HG03103 (cell line): ENCODE data around the gene ATP6V1G2.

ENCODE experiments used
- ATAC-seq: cut with Tn5 transposase; IDR thresholded peaks from one replicate; pipeline ENCODE4 v1.9.1; 2021; ENCODE audit warnings: low read depth; ENCODE audit not compliant: unreplicated experiment

Gene ATP6V1G2

GRCh38 chr6:31576897-31577578 is 30.6 kb upstream of the ATP6V1G2 start:
- ATAC-seq = no peak

DNA sequence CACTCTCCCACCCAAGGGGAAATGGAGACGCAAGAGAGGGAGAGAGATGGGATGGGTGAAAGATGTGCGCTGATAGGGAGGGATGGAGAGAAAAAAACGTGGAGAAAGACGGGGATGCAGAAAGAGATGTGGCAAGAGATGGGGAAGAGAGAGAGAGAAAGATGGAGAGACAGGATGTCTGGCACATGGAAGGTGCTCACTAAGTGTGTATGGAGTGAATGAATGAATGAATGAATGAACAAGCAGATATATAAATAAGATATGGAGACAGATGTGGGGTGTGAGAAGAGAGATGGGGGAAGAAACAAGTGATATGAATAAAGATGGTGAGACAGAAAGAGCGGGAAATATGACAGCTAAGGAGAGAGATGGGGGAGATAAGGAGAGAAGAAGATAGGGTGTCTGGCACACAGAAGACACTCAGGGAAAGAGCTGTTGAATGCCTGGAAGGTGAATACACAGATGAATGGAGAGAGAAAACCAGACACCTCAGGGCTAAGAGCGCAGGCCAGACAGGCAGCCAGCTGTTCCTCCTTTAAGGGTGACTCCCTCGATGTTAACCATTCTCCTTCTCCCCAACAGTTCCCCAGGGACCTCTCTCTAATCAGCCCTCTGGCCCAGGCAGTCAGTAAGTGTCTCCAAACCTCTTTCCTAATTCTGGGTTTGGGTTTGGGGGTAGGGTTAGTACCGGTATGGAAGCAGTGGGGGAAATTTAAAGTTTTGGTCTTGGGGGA is 29.7 kb upstream of the ATP6V1G2 start:
- no peak for ATAC-seq

DNA sequence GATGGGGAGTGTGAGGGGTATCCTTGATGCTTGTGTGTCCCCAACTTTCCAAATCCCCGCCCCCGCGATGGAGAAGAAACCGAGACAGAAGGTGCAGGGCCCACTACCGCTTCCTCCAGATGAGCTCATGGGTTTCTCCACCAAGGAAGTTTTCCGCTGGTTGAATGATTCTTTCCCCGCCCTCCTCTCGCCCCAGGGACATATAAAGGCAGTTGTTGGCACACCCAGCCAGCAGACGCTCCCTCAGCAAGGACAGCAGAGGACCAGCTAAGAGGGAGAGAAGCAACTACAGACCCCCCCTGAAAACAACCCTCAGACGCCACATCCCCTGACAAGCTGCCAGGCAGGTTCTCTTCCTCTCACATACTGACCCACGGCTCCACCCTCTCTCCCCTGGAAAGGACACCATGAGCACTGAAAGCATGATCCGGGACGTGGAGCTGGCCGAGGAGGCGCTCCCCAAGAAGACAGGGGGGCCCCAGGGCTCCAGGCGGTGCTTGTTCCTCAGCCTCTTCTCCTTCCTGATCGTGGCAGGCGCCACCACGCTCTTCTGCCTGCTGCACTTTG is 29.0 kb upstream of the ATP6V1G2 start, which contains the start of gene TNF:
Gene TNF (plus strand): TSS at position 231 of the 567 bp plus-strand sequence. CDS start 177 bp downstream, at position 408.
- no peak for ATAC-seq

DNA sequence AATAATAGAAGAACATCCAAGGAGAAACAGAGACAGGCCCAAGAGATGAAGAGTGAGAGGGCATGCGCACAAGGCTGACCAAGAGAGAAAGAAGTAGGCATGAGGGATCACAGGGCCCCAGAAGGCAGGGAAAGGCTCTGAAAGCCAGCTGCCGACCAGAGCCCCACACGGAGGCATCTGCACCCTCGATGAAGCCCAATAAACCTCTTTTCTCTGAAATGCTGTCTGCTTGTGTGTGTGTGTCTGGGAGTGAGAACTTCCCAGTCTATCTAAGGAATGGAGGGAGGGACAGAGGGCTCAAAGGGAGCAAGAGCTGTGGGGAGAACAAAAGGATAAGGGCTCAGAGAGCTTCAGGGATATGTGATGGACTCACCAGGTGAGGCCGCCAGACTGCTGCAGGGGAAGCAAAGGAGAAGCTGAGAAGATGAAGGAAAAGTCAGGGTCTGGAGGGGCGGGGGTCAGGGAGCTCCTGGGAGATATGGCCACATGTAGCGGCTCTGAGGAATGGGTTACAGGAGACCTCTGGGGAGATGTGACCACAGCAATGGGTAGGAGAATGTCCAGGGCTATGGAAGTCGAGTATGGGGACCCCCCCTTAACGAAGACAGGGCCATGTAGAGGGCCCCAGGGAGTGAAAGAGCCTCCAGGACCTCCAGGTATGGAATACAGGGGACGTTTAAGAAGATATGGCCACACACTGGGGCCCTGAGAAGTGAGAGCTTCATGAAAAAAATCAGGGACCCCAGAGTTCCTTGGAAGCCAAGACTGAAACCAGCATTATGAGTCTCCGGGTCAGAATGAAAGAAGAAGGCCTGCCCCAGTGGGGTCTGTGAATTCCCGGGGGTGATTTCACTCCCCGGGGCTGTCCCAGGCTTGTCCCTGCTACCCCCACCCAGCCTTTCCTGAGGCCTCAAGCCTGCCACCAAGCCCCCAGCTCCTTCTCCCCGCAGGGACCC is 28.0 kb upstream of the ATP6V1G2 start:
- ATAC-seq = no peak

DNA sequence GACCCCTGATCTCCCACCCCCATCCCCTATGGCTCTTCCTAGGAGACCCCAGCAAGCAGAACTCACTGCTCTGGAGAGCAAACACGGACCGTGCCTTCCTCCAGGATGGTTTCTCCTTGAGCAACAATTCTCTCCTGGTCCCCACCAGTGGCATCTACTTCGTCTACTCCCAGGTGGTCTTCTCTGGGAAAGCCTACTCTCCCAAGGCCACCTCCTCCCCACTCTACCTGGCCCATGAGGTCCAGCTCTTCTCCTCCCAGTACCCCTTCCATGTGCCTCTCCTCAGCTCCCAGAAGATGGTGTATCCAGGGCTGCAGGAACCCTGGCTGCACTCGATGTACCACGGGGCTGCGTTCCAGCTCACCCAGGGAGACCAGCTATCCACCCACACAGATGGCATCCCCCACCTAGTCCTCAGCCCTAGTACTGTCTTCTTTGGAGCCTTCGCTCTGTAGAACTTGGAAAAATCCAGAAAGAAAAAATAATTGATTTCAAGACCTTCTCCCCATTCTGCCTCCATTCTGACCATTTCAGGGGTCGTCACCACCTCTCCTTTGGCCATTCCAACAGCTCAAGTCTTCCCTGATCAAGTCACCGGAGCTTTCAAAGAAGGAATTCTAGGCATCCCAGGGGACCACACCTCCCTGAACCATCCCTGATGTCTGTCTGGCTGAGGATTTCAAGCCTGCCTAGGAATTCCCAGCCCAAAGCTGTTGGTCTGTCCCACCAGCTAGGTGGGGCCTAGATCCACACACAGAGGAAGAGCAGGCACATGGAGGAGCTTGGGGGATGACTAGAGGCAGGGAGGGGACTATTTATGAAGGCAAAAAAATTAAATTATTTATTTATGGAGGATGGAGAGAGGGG is 27.1 kb upstream of the ATP6V1G2 start:
- ATAC-seq = no peak

GRCh38 chr6:31572041-31572911 is 25.9 kb upstream of the ATP6V1G2 start, which contains the start of gene LTA:
Gene LTA, plus strand, starts transcription at chr6:31572289. Its CDS starts 454 bp downstream, at chr6:31572743.
- no peak for ATAC-seq

GRCh38 chr6:31569861-31570536 is 23.6 kb upstream of the ATP6V1G2 start:
- ATAC-seq = no peak

DNA sequence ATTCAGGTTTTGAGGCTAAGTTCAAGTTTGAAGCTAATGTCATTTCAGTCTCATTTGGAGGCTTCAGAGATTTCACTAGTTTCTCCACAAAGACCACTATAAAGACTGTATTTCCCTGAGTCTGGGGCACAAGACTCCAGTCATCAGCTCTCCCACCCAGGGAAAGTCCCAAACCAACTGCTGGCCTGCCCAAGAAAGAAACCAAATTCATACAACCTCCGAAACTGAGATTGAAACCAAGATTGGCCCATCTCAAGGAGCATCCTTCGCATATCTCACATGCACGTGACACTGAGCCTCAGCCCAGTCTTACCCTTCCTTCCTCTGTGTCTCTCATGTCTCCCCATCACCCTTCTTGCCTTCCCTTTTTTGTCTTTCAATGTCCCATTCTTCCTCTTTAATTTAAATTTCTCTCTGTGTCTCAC is 22.1 kb upstream of the ATP6V1G2 start:
- peak; percentile 65 for ATAC-seq

DNA sequence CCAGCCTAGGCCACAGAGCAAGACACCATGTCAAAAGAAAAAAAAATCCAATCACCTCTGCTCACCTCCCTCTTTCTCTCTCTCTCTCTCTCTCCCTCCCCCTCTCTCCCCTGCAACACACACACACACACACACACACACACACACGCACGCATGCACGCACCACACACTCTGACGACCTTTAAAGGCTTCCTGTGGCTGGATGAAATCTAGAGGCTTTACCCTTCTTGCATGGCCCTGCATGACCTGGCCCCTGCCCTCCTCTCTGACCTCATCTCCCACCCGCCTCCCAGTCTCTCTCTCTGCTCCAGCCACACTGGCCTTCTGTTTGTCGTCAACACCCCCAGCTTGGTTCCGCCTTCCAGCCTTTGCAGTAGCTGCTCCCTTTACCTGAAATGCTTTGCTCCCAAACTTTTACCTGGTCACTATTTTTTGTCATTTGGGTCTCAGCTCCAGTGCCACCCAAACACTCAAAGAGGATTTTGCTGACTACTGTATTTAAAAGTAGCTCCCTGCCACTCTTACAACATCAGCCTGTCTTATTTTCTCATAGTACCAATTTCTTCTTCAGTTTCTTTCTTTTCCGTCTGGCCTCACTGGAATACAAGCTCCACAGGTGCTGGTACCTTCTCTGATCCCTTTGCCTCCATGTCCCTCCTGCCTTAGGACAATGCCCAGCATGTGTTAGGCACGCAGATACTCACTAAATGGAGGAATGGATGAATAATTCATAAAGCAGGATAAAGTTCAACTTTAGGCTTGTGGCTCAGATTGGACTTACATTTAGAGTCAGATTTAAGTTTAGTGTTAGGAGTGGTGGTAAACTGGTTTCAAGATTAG is 21.3 kb upstream of the ATP6V1G2 start:
- no peak for ATAC-seq

GRCh38 chr6:31560697-31561058 is 14.3 kb upstream of the ATP6V1G2 start:
- no peak for ATAC-seq

GRCh38 chr6:31559958-31560696 is 13.7 kb upstream of the ATP6V1G2 start:
- ATAC-seq = peak; percentile 54

DNA sequence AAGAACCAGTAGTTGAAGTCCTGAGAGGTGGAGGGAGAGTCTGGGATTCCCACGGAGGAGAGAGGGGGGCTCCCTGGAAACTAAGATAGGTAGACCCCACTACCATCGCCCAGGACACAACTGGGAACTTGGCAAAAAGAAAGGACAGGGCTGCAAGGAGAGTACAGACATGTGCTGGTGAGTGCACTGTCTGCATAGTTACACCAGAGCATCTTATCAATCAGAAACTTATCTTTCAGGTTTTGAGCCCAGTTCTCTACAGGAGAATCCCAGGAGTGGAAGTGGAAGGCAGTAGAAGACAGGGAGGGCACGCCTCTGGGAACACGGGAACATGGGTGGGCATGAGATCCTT is 13.2 kb upstream of the ATP6V1G2 start:
- ATAC-seq = no peak

GRCh38 chr6:31558631-31559500 is 12.5 kb upstream of the ATP6V1G2 start:
- no peak for ATAC-seq

- no peak for ATAC-seq
Measured at GRCh38 chr6:31558318-31558625, 11.9 kb upstream of the ATP6V1G2 start.

DNA sequence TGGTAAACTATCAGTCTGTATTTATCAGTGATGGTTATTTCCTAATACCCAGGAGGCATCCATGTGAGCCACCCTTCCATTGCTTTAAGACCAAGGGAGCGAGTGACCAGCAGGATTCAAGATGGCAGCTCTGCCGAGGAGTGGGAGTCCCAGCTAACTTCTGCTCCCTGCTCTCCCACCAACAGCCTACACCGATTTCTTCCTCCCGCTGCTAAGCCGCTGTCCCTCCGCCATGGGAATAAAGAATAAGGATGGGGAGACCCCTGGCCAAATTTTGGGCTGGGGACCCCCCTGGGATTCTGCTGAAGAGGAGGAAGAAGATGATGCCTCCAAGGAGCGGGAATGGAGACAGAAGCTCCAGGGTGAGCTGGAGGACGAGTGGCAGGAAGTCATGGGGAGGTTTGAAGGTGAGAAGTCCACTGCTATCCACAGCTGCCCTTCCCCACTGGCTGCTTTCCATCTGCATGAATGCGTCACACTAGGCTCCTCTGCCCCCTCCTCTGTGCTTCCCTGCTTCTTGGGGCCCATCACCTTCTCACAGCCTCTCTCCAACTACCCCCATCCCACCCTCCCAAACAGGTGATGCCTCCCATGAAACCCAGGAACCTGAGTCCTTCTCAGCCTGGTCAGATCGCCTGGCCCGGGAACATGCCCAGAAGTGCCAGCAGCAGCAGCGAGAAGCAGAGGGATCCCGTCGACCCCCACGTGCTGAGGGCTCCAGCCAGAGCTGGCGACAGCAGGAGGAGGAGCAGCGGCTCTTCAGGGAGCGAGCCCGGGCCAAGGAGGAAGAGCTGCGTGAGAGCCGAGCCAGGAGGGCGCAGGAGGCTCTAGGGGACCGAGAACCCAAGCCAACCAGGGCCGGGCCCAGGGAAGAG is 11.3 kb upstream of the ATP6V1G2 start:
- no peak for ATAC-seq
